Gastroesophageal sphincter (tissue), 4 donors: ENCODE measurements around the gene THEMIS. TPM values are rescaled to one million over a fixed set of nuclear protein-coding genes. Genes with fewer than 3 reads are reported as not detected.

Source experiments
- ATAC-seq: fragments of 150-250 bp; one replicate; pipeline ENCODE4 v1.9.1; 2016; ENCODE audit warnings: mild to moderate bottlenecking, moderate library complexity
- H3K27ac ChIP-seq, 4 donors: fragments of 200-600 bp; sonication (generic) in 3 of 4; 1 replicate in 3 of 4; 2 replicates in 1 of 4; pipeline ENCODE4 v1.5.1; 2016 to 2019
- H3K27me3 ChIP-seq: fragments of 200-600 bp; sonication (generic); one replicate; pipeline ENCODE4 v1.5.1; 2019
- H3K36me3 ChIP-seq, 2 donors: fragments of 200-600 bp; sonication (generic); one replicate each; pipeline ENCODE4 v1.5.1; 2019; ENCODE audit warnings: control low read depth in 1 of 2
- H3K4me1 ChIP-seq, 3 donors: fragments of 200-600 bp; sonication (generic); 1 replicate in 2 of 3; 2 replicates in 1 of 3; pipeline ENCODE4 v1.5.1; 2016 to 2019; ENCODE audit warnings: control low read depth in 2 of 3
- H3K4me3 ChIP-seq, 2 donors: fragments of 200-600 bp; sonication (generic); one replicate each; pipeline ENCODE4 v1.5.1; 2019; ENCODE audit warnings: mild to moderate bottlenecking in 1 of 2, moderate library complexity in 1 of 2
- H3K9me3 ChIP-seq, 3 donors: fragments of 200-600 bp; sonication (generic); one replicate each; pipeline ENCODE4 v1.5.1; 2017 to 2019; ENCODE audit warnings: control low read depth in 2 of 3
- CTCF ChIP-seq, 4 experiments: fragments of 200-600 bp in 2 of 4; fragments of 450-650 bp in 2 of 4; sonication (generic) in 1 of 4; IDR thresholded peaks; one replicate each; pipeline ENCODE4 v1.5.1; 2017 to 2019; ENCODE audit warnings: antibody characterized with exemption in 4 of 4, mild to moderate bottlenecking in 2 of 4, moderate library complexity in 2 of 4
- EP300 ChIP-seq: sonication (generic); formaldehyde crosslinking; IDR thresholded peaks from one replicate; pipeline ENCODE4 v1.6.1; 2017; ENCODE audit warnings: antibody characterized with exemption, mild to moderate bottlenecking
- POLR2A ChIP-seq, 2 donors: fragments of 450-650 bp; IDR thresholded peaks; one replicate each; pipeline ENCODE4 v1.6.1; 2017; ENCODE audit warnings: antibody characterized with exemption in 2 of 2, mild to moderate bottlenecking in 2 of 2, moderate library complexity in 1 of 2
- POLR2AphosphoS5 ChIP-seq: sonication (generic); formaldehyde crosslinking; IDR thresholded peaks from one replicate; pipeline ENCODE4 v1.6.1; 2017; ENCODE audit warnings: antibody characterized with exemption
- WGBS, 2 donors: methylation state at CpG; one replicate each; pipeline ENCODE4 v1.1.5; 2018; ENCODE audit warnings: low coverage in 1 of 2; 5-methylcytosine and 5-hydroxymethylcytosine counted together
- total RNA-seq, 4 donors: library from RNA; depleted of rRNA; stranded (reverse); fragments of >200 nt; gene quantifications; one replicate each; pipeline ENCODE4 v1.1.0, GENCODE V29; 2016

Gene THEMIS
- total RNA-seq, 4 donors from 2014 or later: 0.27 to 1.6 (median 0.69) TPM

GRCh38 chr6:127868338-127868737 lies 32.5 kb downstream of the THEMIS start:
- no peak for TF ChIP-seq EP300
- no peak for TF ChIP-seq POLR2AphosphoS5
- TF ChIP-seq POLR2A (IDR thresholded peaks at IDR 0.05): no peak
- no peak for TF ChIP-seq CTCF (IDR thresholded peaks at IDR 0.05)
- no peak for ATAC-seq
- Histone ChIP-seq H3K4me1 (no peaks in the 10 kb centered on the region), H3K4me3 (no peak overlapping the region), H3K36me3 (no peaks in the 10 kb centered on the region), H3K27ac (no peak overlapping the region), H3K9me3 (peaks cover 0 to 10% (median 0%) of the 10 kb centered on the region in 3 donors), H3K27me3 (no peaks in the 10 kb centered on the region)
- 75 to 80% methylated on average over 1 of the region's 1 CpG for WGBS, 2 donors

GRCh38 chr6:127866766-127867165 lies 34.1 kb downstream of the THEMIS start:
- no peak for ATAC-seq
- no peaks in the 10 kb centered on the region for H3K36me3 ChIP-seq
- no peak overlapping the region for H3K27ac ChIP-seq
- no peak overlapping the region for H3K4me3 ChIP-seq
- TF ChIP-seq CTCF (IDR thresholded peaks at IDR 0.05): no peak
- TF ChIP-seq EP300: no peak
- TF ChIP-seq POLR2A (IDR thresholded peaks at IDR 0.05): no peak
- no peak for TF ChIP-seq POLR2AphosphoS5
- no peaks in the 10 kb centered on the region for H3K9me3 ChIP-seq
- H3K27me3 ChIP-seq: no peaks in the 10 kb centered on the region
- no peaks in the 10 kb centered on the region for H3K4me1 ChIP-seq

GRCh38 chr6:127865108-127865507 lies 35.8 kb downstream of the THEMIS start:
- no peak for TF ChIP-seq CTCF (IDR thresholded peaks at IDR 0.05)
- no peak for TF ChIP-seq POLR2A (IDR thresholded peaks at IDR 0.05)
- TF ChIP-seq EP300: no peak
- no peak for TF ChIP-seq POLR2AphosphoS5
- H3K27ac ChIP-seq: no peak overlapping the region
- H3K4me3 ChIP-seq: no peak overlapping the region
- no peak for ATAC-seq
- no peaks in the 10 kb centered on the region for H3K27me3 ChIP-seq
- H3K36me3 ChIP-seq: no peaks in the 10 kb centered on the region
- H3K4me1 ChIP-seq: no peaks in the 10 kb centered on the region
- H3K9me3 ChIP-seq: no peaks in the 10 kb centered on the region

GRCh38 chr6:127864701-127865100 lies 36.2 kb downstream of the THEMIS start:
- ATAC-seq: no peak
- Histone ChIP-seq H3K36me3 (no peaks in the 10 kb centered on the region), H3K27ac (no peak overlapping the region), H3K4me3 (no peak overlapping the region), H3K9me3 (no peaks in the 10 kb centered on the region), H3K27me3 (no peaks in the 10 kb centered on the region), H3K4me1 (no peaks in the 10 kb centered on the region)
- TF ChIP-seq EP300 (no peak), POLR2A (IDR thresholded peaks at IDR 0.05) (no peak), POLR2AphosphoS5 (no peak), CTCF (IDR thresholded peaks at IDR 0.05) (no peak)
- WGBS, 2 donors: 71 to 75% methylated on average over 2 of the region's 2 CpGs

GRCh38 chr6:127860723-127861122 lies 40.1 kb downstream of the THEMIS start:
- no peaks in the 10 kb centered on the region for H3K4me1 ChIP-seq
- WGBS, 2 donors: 82 to 85% methylated on average over 2 of the region's 2 CpGs
- no peaks in the 10 kb centered on the region for H3K9me3 ChIP-seq
- no peaks in the 10 kb centered on the region for H3K27me3 ChIP-seq
- H3K27ac ChIP-seq: no peak overlapping the region
- H3K36me3 ChIP-seq: no peaks in the 10 kb centered on the region
- H3K4me3 ChIP-seq: no peak overlapping the region
- no peak for TF ChIP-seq POLR2AphosphoS5
- no peak for TF ChIP-seq EP300
- no peak for TF ChIP-seq POLR2A (IDR thresholded peaks at IDR 0.05)
- TF ChIP-seq CTCF (IDR thresholded peaks at IDR 0.05): no peak
- ATAC-seq: no peak
